ENCODE results near the gene FBRSL1. TPM values are rescaled to one million over a fixed set of nuclear protein-coding genes. Genes with fewer than 3 reads are reported as not detected.

FBRSL1 gene
- polyA plus RNA-seq, 1 of the 3 experiments (the other 2 are of a cell fraction), result 5.5 TPM

- Histone ChIP-seq H3K9me2 (no peaks in the 10 kb centered on the region), H3K4me2 (no peak overlapping the region), H3K36me3 (replicated peaks in 1 of 2; ENCODE audit: control insufficient read depth in 1 of 2, insufficient read depth in 2 of 2, low read length in 1 of 2) (peaks cover 0 to 8% of the 10 kb centered on the region in 2 experiments), H3K27ac (ENCODE audit: low read depth in 2 of 2, low read length in 1 of 2) (no peak overlapping the region), H4K20me1 (ENCODE audit: insufficient read depth) (peaks cover 43% of the 10 kb centered on the region), H2AFZ (ENCODE audit: low read depth) (no peak overlapping the region), H3K4me3 (ENCODE audit: low read depth in 2 of 2, low read length in 1 of 2) (no peak overlapping the region), H3K4me1 (ENCODE audit: control insufficient read depth in 1 of 2, insufficient read depth in 2 of 2, low read depth in 1 of 2, low read length in 1 of 2) (no peaks in the 10 kb centered on the region; a peak in 1 of 4 replicates), H3K9ac (no peak overlapping the region), H3K27me3 (ENCODE audit: insufficient read depth) (no peaks in the 10 kb centered on the region), H3K9me3 (no peaks in the 10 kb centered on the region), H3F3A (replicated peaks; ENCODE audit: insufficient read depth) (no peaks in the 10 kb centered on the region), H3K79me2 (ENCODE audit: insufficient read depth) (0 out of 2 replicates have a peak, but pooled peaks cover 6% of the 10 kb centered on the region)
- TF ChIP-seq RAD21 (IDR thresholded peaks at IDR 0.05; ENCODE audit: low read length) (no peak), FOXJ3 (CRISPR knock-in tag; IDR thresholded peaks at IDR 0.05) (no peak), ELF1 (IDR thresholded peaks at IDR 0.05) (no peak), TCF12 (IDR thresholded peaks at IDR 0.05) (no peak), NFIC (IDR thresholded peaks at IDR 0.05; ENCODE audit: borderline replicate concordance) (no peak), POLR2AphosphoS5 (IDR thresholded peaks at IDR 0.05; ENCODE audit: low read depth, low read length) (no peak), FOXM1 (IDR thresholded peaks at IDR 0.05; ENCODE audit: low read depth) (no peak), FOSL2 (IDR thresholded peaks at IDR 0.05; ENCODE audit: borderline replicate concordance, low read depth) (no peak), USF2 (IDR thresholded peaks at IDR 0.05; ENCODE audit: borderline replicate concordance, low read depth, low read length) (no peak)
- DNase-seq, result no peak
- CTCF ChIA-PET, result interaction anchor here (0.5 to 12.4 kb wide), 5 partner anchors 10 to 368 kb away, joined by 3 to 149 read pairs (median 5); no protein-coding TSS in a partner anchor
- WGBS (ENCODE audit: low lambda C conversion rate), result 95% methylated on average over 12 of the region's 27 CpGs
- POLR2A ChIA-PET, result no interaction called here
These were observed 31.9 kb downstream of the FBRSL1 start for GRCh38 chr12:132521712-132522292.

- WGBS (ENCODE audit: low lambda C conversion rate), result 88% methylated on average over 4 of the region's 25 CpGs
- ChIA-PET CTCF (interaction anchor here (0.8 to 12.4 kb wide), 15 partner anchors 11 to 369 kb away, joined by 3 to 149 read pairs (median 6); no protein-coding TSS in a partner anchor), POLR2A (no interaction called here)
- H3F3A ChIP-seq (replicated peaks; ENCODE audit: insufficient read depth), result no peaks in the 10 kb centered on the region
- H3K4me3 ChIP-seq (ENCODE audit: low read depth in 2 of 2, low read length in 1 of 2), result no peak overlapping the region
- no peaks in the 10 kb centered on the region for H3K9me2 ChIP-seq
- no peak for TF ChIP-seq MXI1 (IDR thresholded peaks at IDR 0.05; ENCODE audit: low read depth, low read length)
- no peak for TF ChIP-seq FOXM1 (IDR thresholded peaks at IDR 0.05; ENCODE audit: low read depth)
- no peak for TF ChIP-seq GABPA (IDR thresholded peaks at IDR 0.05; ENCODE audit: low read depth)
- no peak overlapping the region for H3K9ac ChIP-seq
- H3K27ac ChIP-seq (ENCODE audit: low read depth in 2 of 2, low read length in 1 of 2), result no peak overlapping the region
- H3K27me3 ChIP-seq (ENCODE audit: insufficient read depth), result no peaks in the 10 kb centered on the region
- no peak overlapping the region for H2AFZ ChIP-seq (ENCODE audit: low read depth)
- H4K20me1 ChIP-seq (ENCODE audit: insufficient read depth), result peaks cover 43% of the 10 kb centered on the region
- no peak for DNase-seq
- 0 out of 2 replicates have a peak, but pooled peaks cover 6% of the 10 kb centered on the region for H3K79me2 ChIP-seq (ENCODE audit: insufficient read depth)
- peaks cover 0 to 8% of the 10 kb centered on the region in 2 experiments for H3K36me3 ChIP-seq (replicated peaks in 1 of 2; ENCODE audit: control insufficient read depth in 1 of 2, insufficient read depth in 2 of 2, low read length in 1 of 2)
- H3K4me2 ChIP-seq, result no peak overlapping the region
- H3K4me1 ChIP-seq (ENCODE audit: control insufficient read depth in 1 of 2, insufficient read depth in 2 of 2, low read depth in 1 of 2, low read length in 1 of 2), result no peaks in the 10 kb centered on the region; a peak in 1 of 4 replicates
- no peaks in the 10 kb centered on the region for H3K9me3 ChIP-seq
These were observed 32.8 kb downstream of the FBRSL1 start for GRCh38 chr12:132522592-132523380.

Measured in SK-N-SH (cell line).